ENCODE results near the gene DOCK6.

Gene DOCK6, protein sequence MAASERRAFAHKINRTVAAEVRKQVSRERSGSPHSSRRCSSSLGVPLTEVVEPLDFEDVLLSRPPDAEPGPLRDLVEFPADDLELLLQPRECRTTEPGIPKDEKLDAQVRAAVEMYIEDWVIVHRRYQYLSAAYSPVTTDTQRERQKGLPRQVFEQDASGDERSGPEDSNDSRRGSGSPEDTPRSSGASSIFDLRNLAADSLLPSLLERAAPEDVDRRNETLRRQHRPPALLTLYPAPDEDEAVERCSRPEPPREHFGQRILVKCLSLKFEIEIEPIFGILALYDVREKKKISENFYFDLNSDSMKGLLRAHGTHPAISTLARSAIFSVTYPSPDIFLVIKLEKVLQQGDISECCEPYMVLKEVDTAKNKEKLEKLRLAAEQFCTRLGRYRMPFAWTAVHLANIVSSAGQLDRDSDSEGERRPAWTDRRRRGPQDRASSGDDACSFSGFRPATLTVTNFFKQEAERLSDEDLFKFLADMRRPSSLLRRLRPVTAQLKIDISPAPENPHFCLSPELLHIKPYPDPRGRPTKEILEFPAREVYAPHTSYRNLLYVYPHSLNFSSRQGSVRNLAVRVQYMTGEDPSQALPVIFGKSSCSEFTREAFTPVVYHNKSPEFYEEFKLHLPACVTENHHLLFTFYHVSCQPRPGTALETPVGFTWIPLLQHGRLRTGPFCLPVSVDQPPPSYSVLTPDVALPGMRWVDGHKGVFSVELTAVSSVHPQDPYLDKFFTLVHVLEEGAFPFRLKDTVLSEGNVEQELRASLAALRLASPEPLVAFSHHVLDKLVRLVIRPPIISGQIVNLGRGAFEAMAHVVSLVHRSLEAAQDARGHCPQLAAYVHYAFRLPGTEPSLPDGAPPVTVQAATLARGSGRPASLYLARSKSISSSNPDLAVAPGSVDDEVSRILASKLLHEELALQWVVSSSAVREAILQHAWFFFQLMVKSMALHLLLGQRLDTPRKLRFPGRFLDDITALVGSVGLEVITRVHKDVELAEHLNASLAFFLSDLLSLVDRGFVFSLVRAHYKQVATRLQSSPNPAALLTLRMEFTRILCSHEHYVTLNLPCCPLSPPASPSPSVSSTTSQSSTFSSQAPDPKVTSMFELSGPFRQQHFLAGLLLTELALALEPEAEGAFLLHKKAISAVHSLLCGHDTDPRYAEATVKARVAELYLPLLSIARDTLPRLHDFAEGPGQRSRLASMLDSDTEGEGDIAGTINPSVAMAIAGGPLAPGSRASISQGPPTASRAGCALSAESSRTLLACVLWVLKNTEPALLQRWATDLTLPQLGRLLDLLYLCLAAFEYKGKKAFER (N-terminal part only)

DNA sequence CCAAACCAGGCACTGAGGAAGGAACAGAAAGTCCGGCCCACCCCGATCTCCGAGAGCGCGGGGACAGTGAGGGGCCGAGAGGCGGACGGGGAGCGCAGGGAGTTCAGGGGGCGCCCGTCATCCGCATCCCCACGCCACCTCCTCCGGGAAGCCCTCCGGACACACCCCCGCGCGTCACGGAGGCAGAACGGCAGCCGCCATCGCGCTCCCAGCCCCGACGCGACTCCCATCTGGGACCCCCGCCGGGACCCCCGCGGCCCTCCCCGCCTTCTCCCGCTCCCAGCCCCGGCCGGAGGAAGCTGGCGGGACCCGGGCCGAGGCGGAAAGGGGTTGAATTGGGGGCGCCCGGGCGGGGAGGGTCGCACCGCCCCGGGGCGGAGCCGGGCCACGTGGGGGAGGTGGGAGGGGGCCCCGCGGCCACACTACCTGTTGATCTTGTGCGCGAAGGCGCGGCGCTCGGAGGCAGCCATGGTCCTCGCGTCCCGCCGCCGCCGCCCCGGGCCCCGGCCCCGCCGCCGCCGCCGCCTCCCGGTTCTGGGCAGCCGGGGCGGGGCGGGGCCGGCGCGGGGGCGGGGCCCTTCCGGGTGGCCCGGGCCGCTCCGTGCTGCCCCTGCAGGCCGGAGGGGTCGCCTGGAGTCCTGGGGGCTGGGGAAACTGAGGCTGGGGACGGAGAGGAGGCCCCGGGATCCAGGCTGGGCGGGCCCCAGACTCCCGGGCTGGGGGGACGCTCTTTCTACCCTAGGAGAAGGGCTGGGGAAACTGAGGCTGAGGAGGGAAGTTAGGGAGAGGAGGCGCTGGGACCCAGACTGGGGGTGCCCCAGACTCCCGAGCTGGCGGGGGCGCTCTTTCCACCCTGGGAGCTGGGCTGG lies at the start of gene DOCK6:
TSS of gene DOCK6 (minus strand) at position 554 of the 869 bp plus-strand sequence. CDS start at position 470, 84 bp downstream.
- no peak for DNase-seq

DNA sequence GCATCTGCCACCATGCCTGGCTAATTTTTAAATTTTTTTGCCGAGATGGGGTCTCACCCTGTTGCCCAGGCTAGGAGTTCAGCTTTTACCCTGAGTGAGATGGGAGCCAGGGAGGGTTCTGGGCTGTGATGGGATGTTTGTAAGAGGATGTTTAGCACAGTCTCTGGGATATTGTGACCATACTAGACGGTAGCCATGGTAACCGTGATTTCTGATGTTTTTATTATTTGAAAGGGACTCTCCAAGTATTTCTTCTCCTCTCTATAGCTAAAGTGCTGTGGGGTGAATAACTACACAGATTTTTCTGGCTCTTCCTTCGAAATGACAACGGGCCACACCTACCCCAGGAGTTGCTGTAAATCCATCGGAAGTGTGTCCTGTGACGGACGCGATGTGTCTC lies 44.0 kb upstream of the DOCK6 start:
- no peak for DNase-seq

DNA sequence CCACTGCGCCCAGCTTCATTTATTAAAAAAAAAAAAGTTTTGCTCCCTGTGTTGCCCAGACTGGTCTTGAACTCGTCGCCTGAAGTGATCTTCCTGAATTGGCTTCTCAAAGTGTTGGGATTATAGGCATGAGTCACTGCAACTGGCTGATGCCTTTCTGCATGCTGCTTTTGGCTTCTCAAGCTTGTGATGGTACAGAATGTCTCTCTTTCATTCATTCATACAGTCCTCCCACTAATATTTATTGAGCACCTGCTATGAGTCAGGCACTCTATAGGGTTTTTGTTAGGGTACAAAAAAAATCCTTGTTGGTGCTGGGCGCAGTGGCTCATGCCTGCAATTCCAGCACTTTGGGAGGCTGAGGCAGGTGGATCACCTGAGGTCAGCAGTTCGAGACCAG lies 42.6 kb upstream of the DOCK6 start:
- no peak for DNase-seq

DNA sequence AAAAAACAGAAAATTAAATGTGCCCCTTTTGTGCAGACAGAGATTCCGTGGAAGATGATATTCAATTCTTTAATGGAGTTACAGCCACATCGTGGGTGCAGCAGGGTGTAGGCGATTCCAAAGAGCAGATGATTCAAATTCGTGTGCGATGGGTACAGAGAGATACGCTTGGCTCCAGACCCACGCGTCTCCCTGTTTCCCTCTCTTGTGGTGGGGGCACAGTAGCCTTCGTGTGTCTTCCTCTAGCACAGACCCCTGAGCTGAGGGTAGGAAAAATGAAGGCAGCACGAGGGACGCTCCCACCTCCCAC lies 38.4 kb upstream of the DOCK6 start:
- no peak for DNase-seq

DNA sequence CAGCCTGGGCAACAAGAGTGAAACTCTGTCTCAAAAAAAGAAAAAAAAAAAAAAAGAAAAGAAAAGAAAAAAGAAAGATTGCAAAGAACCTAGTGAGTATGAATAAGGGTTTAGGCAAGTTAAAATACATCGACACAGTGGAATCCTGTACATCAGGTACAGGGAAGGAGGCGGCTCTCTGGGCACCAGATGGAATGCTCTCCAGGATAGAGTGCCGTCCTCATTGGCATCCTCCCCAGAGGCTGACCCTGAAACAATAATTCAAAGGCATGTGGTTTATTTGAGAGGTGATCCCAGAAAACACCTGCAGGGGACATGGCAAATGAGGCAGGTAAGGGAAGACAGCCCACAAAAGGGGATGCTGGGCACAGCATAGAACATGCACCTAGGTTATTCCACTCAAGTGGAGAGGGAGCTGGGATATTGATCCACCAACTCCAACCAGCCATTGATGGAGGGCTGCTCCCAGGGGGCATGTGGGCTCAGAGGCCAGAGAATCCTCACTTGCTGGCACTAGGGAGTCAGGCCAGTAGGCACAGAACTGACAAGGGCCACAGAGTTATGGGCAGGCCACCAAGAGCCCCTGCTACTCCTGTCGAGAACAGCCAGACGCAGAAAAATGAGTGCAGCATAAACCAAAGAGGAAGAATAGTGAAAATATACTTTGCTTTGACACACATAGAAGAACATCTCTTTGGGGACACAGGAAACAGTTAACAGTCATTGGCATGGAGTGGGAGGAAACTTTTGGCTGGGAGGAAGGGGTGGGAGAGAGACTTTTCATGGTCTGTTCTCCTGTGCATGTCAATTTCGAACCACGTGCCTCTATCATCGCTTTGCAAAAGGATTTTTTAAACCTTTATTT lies 37.9 kb upstream of the DOCK6 start:
- no peak for DNase-seq

DNA sequence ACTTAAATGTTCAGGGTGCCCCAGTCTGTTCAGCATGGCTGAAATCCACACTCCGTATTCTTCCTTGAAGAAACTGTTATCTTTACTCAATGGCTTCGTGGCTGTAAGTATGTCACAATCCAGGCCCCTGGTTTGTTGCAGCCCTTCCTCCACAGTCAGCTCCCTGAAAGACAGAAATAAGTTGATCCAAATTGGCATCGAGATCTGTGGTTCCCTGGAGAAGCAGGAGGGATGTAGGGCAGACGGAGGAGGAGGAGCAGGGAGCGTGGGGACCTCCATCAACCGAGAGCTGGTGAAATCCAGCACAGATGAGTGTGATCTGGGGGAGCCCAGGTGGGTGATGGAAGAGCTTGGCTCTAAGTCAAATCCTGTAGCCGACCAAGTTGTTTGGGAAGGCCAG lies 33.9 kb upstream of the DOCK6 start:
- no peak for DNase-seq

DNA sequence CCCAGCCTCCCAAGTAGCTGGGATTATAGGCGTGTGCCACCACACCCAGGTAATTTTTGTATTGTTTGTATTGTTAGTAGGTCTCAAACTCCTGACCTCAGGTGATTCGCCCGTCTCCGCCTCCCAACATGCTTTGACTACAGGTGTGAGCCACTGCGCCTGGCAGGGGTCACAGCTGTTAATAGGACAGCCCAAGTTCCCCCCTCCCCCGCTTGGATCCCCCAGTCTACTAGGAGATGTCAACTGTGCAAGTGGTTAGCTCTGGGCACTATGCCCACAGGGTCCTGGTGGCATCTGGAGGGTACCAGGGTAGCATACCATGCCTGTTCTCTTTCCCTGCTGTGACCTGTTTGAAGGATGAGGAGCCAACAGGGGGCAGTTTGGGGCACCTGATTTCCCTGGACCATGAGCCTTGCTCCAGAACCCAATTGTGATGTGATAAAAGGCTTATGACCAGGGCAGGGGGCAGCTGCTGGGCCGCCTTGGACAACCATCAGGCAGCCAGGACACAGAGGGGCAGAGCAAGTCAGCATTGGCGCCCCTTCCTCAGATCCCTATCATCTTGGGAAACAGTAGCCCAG lies 33.4 kb upstream of the DOCK6 start, which contains the start of gene TSPAN16:
TSS of gene TSPAN16 (plus strand) at position 496 of the 581 bp plus-strand sequence. CDS start 138 bp downstream, outside the sequence.
- no peak for DNase-seq

DNA sequence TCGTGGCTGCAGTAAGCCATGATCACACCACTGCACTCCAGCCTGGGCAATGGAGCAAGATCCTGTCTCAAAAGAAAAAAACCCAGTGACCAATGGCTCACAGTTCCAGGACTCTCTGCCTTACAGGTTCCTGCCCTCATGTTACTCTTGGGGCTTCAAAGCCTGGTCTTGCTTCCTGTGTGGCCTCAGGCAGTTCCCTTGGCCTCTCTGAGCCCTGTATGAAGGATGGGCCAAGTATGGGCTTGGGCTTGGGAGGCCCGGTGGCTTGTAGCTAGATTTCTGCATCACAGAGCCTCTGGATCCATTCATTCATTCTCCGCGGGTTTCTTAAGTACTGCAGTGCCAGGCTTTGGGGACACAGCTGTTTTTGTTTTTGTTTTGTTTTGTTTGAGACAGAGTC lies 32.9 kb upstream of the DOCK6 start:
- no peak for DNase-seq

DNA sequence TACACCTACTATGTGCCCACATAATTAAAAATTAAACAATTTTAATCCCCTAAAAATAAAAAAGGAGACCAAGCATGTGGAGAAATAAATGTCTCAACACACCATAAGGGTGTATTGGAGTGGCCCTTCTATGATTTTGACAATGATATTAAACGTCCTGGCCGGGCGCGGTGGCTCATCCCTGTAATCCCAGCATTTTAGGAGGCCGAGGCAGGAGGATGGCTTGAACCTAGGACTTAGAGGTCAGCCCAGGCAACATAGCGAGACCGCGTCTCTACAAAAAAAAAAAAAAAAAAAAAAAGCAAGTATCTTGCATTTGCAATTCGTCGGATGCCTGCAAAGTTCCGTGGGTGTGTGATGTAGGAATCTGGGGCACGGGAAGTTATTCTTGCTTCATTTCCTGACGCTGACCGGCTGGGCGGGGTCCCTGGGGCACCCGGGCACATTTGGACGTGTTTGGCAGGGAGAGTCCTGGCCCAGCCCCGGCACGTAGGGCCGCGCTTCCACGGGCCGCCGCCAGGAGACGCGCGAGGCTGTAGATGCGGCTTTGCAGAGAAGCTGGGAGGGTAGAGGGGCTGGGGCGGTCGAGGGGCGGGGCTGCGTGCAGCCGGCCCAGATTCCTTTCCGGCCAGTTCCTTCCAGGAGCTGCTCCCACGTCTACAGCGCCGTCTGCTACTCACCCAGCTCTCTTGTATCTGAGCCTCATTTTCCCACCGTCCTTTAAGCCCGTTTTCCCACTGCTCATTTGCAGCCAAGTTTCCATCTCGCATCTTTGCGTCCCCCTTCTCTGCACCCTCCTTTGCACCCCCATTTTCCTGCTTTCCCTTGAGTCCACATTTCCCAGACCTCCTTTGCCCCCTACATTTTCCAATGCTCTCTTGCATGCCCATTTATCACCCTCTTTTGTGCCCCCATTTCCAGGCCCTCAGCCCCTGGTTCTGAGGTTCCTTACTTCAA lies 31.4 kb upstream of the DOCK6 start:
- peak; percentile 98 for DNase-seq

DNA sequence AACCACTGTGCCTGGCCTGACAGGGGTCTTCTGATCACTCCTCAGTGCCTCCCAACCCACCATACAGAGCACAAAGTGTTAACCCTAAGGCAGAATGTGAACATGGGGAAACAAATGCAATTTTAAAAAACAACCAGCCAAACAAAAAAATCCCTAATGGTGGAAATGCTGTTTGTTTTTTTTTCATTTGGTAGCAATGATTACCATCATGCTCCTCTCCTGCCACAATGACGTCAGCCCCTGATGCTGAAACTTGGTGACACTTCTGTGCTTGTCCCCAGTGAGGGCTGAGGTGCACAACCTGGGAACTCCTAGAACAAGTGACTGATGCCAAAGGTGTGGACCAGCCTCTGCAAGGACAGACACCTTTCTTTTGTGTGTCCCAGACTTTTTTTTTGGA lies 29.7 kb upstream of the DOCK6 start:
- no peak for DNase-seq

DNA sequence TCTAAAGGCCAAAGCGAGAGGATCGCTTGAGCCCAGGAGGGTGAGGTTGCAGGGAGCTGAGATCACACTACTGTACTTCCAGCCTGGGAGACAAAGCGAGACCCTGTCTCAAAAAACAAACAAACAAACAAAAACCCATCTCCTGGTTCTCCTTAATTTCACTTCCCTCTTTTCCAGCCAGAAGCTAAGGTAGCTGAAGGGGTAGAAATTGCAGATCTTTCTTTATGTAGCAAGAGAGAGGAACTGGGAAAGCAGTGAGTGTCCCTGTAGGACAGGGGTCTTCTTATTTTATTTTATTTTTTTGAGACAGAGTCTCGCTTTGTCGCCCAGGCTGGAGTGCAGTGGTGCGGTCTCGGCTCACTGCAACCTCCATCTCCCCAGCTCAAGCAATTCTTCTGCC lies 29.1 kb upstream of the DOCK6 start:
- DNase-seq, result no peak

DNA sequence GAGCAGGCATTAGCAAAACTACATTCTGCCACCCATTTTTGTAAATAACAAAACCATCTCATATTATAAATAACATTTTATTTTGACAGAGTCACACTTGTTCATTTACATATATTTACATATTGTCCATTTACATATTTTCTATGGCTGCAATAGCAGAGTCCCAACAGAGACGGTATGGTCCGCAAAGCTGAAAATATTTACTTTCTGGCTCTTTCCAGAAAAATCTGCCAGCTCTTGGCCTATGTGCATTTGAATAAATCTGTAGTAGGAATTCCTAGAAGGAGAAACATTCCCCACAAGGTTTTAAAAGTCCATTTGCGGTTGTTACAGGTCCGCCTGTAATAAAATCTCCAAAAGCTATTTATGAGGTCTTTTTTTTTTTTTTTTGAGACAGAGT lies 27.9 kb upstream of the DOCK6 start:
- no peak for DNase-seq

DNA sequence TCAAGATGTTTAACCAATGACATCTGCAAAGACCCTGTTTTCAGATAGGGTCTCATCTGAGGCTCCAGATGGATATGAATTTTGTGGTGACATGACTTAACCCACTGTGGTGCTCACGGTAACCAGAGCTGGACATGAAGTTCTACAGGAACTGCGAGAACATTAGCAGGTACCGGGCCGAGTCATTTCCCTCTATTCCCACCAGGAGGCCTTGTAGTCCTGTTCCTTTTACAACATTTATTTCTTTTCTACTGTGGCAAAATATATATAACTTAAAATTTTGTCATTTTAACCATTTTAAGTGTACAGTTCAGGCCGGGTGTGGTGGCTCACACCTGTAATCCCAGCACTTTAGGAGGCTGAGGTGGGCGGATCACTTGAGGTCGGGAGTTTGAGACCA lies 26.0 kb upstream of the DOCK6 start:
- no peak for DNase-seq

DNA sequence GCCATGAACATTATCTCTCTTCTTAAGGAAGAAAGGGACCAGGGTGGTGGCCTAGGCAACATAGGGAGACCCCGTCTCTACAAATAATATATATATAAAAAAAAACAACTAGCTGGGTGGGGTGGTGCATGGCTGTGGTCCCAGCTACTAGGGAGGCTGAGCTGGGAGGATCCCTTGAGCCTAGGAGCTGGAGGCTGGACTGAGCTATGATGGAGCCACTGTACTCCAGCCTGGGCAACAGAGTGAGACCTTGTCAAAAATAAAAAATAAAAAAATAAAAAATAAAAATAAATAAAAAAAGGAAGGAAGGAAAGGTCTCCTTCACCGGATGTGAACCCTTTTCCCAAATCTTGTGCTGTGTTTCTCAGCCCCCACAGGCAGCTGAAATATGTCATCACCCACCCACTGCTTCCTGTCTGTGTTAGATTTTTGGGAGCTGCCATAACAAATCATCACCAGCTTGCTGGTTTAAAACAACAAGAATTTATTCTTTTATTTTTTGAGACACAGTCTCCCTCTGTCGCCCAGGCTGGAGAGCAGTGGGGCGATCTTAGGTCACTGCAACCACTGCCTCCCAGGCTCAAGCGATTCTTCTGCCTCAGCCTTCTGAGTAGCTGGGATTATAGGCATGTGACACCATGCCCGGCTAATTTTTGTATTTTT lies 24.1 kb upstream of the DOCK6 start:
- no peak for DNase-seq

DNA sequence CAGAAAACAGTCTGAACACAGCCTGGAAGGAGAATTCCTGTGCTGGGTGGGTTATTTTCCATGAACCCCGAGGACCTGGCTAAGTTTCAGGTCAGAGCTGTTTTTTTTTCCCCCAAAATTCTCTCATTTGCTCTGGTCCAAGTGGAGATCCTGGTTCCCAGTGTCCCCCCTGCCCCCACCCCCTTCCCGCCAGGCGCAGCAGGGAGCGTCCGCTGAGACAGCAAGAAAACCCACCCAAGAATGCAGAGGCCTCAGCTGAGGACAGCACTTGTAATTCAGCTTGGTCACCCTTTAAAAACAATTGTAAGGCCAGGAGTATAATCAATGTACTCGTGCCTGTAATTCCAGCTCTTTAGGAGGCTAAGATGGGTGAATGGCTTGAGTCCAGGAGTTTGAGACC lies 22.2 kb upstream of the DOCK6 start:
- no peak for DNase-seq

DNA sequence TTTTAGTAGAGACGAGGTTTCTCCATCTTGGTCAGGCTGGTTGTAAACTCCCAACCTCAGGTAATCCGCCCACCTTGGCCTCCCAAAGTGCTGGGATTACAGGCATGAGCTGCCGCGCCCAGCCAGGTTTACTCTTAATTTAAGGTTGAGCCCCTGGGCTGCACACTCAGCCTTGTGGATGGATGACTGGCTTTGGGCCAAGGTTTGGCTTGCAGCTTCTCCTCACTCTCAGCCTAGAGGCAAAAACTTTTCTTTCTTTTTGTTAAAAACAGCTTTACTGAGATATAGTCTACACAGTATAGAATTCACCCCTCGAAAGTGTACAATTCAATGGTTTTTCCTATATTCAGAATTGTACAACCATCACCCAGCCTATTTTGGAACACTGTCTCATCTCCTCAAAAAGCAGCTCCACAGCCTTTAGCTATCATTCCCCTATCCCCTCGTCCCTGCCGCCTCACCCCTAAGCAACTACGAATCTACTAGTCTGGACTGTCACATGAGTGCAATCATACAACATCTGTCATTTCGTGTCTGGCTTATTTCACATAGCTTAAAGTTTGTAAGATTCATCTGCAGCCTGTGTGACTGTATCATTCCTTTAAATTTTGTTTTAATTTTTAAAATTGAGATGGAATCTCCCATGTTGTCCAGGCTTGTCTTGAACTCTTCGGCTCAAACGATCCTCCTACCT lies 19.2 kb upstream of the DOCK6 start:
- no peak for DNase-seq

DNA sequence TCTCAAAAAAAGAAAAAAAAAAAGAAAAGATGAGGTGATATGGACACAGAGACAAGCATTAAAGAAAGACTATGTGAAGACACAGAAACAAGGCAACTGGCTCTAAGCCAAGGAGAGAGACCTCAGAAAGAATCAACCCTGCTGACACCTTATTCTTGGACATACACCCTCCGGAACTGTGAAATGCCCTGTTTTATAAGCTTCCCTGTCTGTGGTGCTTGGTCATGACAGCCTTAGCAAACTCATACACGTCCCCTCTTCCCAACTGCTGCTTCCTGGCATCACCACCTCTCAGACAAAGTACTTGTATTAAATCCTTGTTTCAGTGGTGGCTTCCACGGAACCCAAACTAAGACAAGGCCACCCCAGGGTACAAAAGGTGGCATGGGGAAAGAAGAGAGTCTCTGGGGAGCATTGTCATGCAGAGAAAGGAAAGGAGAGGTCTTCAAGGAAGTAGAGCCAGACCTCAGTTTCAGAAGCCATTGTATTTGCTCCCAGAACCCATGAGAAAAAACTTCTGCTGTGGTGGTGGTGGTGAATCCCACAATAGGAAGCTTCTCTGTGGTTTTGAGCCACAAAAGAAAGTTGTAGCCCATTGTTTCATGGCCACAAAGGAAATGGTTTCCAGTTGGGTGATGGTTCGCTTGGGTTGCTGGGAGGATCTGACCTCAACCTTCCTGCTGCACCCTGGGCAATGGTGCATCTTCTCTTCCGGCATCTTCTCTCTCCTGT lies 17.3 kb upstream of the DOCK6 start:
- DNase-seq, result no peak

DNA sequence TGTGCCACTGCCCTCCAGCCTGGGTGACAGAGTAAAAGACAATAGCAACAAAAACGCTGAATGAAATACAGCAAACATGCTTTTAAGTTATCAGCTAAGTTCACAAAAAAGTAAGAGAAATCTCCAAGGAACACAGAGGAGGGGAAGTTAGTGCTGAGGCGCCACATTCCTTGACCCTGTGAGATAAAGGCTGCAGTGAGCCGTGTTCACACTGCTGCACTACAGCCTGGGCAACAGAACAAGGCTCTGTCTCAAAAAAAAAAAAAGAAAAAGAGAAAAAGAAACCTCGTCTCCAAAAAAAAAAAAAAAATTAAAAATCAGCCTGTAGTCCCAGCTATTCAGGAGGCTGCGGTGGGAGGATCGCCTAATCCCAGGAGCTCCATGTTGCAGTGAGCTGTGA lies 16.3 kb upstream of the DOCK6 start:
- no peak for DNase-seq
